ENCODE measurements around the gene SOAT1.

DNA sequence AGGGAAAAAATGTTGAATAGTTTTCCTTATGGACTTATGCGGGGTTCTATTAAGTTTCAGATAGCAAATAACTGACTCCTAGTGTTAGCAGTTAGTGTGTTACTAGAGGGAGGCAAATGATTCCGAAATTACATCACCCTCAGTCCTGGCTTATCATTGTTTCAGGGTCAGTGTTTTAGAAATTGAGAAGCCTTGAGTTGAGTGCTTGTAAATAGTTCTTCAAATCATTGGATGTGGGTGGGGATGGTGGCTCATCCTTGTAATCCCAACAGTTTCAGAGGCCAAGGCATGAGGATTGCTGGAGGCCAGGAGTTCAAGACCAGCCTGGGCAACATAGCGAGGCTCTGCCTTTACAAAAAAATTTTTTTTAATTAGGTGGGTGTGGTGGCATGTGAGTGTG, 21.3 kb downstream of the SOAT1 start:
- TF ChIP-seq OSR1 (CRISPR knock-in tag; IDR thresholded peaks at IDR 0.05), result no peak
- TF ChIP-seq RARB (CRISPR knock-in tag; IDR thresholded peaks at IDR 0.05), result no peak
- no peak for TF ChIP-seq PPARA (CRISPR knock-in tag; IDR thresholded peaks at IDR 0.05; ENCODE audit: borderline replicate concordance)
- TF ChIP-seq, protein P1, sequence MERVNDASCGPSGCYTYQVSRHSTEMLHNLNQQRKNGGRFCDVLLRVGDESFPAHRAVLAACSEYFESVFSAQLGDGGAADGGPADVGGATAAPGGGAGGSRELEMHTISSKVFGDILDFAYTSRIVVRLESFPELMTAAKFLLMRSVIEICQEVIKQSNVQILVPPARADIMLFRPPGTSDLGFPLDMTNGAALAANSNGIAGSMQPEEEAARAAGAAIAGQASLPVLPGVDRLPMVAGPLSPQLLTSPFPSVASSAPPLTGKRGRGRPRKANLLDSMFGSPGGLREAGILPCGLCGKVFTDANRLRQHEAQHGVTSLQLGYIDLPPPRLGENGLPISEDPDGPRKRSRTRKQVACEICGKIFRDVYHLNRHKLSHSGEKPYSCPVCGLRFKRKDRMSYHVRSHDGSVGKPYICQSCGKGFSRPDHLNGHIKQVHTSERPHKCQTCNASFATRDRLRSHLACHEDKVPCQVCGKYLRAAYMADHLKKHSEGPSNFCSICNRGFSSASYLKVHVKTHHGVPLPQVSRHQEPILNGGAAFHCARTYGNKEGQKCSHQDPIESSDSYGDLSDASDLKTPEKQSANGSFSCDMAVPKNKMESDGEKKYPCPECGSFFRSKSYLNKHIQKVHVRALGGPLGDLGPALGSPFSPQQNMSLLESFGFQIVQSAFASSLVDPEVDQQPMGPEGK (CRISPR knock-in tag; IDR thresholded peaks at IDR 0.05; ENCODE audit: borderline replicate concordance), result no peak
- TF ChIP-seq, protein P2, sequence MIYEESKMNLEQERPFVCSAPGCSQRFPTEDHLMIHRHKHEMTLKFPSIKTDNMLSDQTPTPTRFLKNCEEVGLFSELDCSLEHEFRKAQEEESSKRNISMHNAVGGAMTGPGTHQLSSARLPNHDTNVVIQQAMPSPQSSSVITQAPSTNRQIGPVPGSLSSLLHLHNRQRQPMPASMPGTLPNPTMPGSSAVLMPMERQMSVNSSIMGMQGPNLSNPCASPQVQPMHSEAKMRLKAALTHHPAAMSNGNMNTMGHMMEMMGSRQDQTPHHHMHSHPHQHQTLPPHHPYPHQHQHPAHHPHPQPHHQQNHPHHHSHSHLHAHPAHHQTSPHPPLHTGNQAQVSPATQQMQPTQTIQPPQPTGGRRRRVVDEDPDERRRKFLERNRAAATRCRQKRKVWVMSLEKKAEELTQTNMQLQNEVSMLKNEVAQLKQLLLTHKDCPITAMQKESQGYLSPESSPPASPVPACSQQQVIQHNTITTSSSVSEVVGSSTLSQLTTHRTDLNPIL (CRISPR knock-in tag; IDR thresholded peaks at IDR 0.05; ENCODE audit: low read depth), result no peak
- no peak for TF ChIP-seq ARNTL (CRISPR knock-in tag; IDR thresholded peaks at IDR 0.05; ENCODE audit: borderline replicate concordance, low read depth)
- no peak for TF ChIP-seq ZFP30 (CRISPR knock-in tag; IDR thresholded peaks at IDR 0.05)
- no peak for TF ChIP-seq ESRRG (CRISPR knock-in tag; IDR thresholded peaks at IDR 0.05)
